ENCODE results near the gene GCC2. TPM values are rescaled to one million over a fixed set of nuclear protein-coding genes. Genes with fewer than 3 reads are reported as not detected.

The GCC2 gene
- total and polyA plus RNA-seq, 2 of the 13 experiments (the other 11 are each of a cell fraction or from before 2014, with no cell fraction given) = 17.6 to 22.5 TPM

DNA sequence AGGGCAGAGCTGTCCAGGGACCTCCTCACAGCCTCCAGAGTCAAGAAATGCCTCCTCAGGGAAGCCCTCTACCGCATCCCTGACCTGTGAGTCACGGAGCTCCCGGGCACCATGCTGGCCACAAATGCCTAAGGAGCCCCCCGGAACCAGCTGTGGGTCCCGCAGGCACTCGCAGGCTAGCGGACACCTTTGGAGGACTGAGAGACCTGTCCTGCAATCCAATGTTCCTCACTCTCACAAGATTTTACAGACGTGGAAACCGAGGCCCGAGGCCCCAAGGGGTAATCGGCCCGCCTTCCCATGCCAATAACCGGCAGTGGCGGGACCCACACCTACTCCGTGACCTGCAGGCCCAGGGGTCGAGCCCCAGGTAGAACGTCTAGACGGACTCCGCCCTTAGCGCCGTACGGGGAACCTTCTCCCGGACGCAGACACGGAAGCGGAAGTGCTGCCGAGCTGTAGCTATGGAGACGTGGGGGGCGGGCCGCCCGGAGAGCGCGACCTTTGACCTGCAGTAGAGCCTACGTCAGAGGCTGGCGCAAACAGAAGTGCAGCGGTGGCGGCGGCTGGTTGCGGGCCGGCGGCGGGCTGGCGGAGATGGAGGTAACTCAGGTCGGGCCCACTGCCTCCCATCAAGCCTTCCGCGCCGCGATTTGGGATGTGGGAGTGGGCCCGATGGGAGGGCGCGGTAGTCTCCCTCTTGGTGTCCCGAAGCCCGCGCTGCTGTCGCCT lies at the start of gene GCC2 (continued):
- TF ChIP-seq RARG (CRISPR knock-in tag; IDR thresholded peaks at IDR 0.05; ENCODE audit: low read depth) (no peak), SOX6 (IDR thresholded peaks at IDR 0.05) (no peak), SOX6 (CRISPR knock-in tag; IDR thresholded peaks at IDR 0.05) (peak; percentile 83), SRSF4 (IDR thresholded peaks at IDR 0.05; ENCODE audit: low read depth, low read length, poor library complexity, severe bottlenecking) (no peak), HMG20A (CRISPR knock-in tag; IDR thresholded peaks at IDR 0.05; ENCODE audit: borderline replicate concordance) (peak; percentile 10; the same call in 1 of the 2 replicates), U2AF1 (optimal IDR thresholded peaks at IDR 0.05; ENCODE audit: low read depth, low read length) (no peak), ZNF782 (CRISPR knock-in tag; IDR thresholded peaks at IDR 0.05; ENCODE audit: borderline replicate concordance) (peak; percentile 76; the same call in 1 of the 2 replicates), ZNF17 (CRISPR knock-in tag; IDR thresholded peaks at IDR 0.05) (no peak), TGIF2 (CRISPR knock-in tag; IDR thresholded peaks at IDR 0.05) (peak; percentile 61), PHB2 (IDR thresholded peaks at IDR 0.05; ENCODE audit: partially characterized antibody) (no peak)
- TF ChIP-seq, protein P1, sequence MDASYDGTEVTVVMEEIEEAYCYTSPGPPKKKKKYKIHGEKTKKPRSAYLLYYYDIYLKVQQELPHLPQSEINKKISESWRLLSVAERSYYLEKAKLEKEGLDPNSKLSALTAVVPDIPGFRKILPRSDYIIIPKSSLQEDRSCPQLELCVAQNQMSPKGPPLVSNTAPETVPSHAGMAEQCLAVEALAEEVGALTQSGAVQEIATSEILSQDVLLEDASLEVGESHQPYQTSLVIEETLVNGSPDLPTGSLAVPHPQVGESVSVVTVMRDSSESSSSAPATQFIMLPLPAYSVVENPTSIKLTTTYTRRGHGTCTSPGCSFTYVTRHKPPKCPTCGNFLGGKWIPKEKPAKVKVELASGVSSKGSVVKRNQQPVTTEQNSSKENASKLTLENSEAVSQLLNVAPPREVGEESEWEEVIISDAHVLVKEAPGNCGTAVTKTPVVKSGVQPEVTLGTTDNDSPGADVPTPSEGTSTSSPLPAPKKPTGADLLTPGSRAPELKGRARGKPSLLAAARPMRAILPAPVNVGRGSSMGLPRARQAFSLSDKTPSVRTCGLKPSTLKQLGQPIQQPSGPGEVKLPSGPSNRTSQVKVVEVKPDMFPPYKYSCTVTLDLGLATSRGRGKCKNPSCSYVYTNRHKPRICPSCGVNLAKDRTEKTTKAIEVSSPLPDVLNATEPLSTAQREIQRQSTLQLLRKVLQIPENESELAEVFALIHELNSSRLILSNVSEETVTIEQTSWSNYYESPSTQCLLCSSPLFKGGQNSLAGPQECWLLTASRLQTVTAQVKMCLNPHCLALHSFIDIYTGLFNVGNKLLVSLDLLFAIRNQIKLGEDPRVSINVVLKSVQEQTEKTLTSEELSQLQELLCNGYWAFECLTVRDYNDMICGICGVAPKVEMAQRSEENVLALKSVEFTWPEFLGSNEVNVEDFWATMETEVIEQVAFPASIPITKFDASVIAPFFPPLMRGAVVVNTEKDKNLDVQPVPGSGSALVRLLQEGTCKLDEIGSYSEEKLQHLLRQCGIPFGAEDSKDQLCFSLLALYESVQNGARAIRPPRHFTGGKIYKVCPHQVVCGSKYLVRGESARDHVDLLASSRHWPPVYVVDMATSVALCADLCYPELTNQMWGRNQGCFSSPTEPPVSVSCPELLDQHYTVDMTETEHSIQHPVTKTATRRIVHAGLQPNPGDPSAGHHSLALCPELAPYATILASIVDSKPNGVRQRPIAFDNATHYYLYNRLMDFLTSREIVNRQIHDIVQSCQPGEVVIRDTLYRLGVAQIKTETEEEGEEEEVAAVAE (CRISPR knock-in tag; IDR thresholded peaks at IDR 0.05; ENCODE audit: borderline replicate concordance) = 0 out of 2 replicates have a peak, but pooled peaks have one; percentile 18
- TF ChIP-seq, protein P2, sequence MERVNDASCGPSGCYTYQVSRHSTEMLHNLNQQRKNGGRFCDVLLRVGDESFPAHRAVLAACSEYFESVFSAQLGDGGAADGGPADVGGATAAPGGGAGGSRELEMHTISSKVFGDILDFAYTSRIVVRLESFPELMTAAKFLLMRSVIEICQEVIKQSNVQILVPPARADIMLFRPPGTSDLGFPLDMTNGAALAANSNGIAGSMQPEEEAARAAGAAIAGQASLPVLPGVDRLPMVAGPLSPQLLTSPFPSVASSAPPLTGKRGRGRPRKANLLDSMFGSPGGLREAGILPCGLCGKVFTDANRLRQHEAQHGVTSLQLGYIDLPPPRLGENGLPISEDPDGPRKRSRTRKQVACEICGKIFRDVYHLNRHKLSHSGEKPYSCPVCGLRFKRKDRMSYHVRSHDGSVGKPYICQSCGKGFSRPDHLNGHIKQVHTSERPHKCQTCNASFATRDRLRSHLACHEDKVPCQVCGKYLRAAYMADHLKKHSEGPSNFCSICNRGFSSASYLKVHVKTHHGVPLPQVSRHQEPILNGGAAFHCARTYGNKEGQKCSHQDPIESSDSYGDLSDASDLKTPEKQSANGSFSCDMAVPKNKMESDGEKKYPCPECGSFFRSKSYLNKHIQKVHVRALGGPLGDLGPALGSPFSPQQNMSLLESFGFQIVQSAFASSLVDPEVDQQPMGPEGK (CRISPR knock-in tag; IDR thresholded peaks at IDR 0.05) = peak; percentile 71
- TF ChIP-seq, protein P3, sequence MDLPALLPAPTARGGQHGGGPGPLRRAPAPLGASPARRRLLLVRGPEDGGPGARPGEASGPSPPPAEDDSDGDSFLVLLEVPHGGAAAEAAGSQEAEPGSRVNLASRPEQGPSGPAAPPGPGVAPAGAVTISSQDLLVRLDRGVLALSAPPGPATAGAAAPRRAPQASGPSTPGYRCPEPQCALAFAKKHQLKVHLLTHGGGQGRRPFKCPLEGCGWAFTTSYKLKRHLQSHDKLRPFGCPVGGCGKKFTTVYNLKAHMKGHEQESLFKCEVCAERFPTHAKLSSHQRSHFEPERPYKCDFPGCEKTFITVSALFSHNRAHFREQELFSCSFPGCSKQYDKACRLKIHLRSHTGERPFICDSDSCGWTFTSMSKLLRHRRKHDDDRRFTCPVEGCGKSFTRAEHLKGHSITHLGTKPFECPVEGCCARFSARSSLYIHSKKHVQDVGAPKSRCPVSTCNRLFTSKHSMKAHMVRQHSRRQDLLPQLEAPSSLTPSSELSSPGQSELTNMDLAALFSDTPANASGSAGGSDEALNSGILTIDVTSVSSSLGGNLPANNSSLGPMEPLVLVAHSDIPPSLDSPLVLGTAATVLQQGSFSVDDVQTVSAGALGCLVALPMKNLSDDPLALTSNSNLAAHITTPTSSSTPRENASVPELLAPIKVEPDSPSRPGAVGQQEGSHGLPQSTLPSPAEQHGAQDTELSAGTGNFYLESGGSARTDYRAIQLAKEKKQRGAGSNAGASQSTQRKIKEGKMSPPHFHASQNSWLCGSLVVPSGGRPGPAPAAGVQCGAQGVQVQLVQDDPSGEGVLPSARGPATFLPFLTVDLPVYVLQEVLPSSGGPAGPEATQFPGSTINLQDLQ (CRISPR knock-in tag; IDR thresholded peaks at IDR 0.05) = peak; percentile 74; the same call in 1 of the 2 replicates
- TF ChIP-seq, protein P4, sequence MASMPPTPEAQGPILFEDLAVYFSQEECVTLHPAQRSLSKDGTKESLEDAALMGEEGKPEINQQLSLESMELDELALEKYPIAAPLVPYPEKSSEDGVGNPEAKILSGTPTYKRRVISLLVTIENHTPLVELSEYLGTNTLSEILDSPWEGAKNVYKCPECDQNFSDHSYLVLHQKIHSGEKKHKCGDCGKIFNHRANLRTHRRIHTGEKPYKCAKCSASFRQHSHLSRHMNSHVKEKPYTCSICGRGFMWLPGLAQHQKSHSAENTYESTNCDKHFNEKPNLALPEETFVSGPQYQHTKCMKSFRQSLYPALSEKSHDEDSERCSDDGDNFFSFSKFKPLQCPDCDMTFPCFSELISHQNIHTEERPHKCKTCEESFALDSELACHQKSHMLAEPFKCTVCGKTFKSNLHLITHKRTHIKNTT (CRISPR knock-in tag; IDR thresholded peaks at IDR 0.05) = no peak
- TF ChIP-seq, protein P5, sequence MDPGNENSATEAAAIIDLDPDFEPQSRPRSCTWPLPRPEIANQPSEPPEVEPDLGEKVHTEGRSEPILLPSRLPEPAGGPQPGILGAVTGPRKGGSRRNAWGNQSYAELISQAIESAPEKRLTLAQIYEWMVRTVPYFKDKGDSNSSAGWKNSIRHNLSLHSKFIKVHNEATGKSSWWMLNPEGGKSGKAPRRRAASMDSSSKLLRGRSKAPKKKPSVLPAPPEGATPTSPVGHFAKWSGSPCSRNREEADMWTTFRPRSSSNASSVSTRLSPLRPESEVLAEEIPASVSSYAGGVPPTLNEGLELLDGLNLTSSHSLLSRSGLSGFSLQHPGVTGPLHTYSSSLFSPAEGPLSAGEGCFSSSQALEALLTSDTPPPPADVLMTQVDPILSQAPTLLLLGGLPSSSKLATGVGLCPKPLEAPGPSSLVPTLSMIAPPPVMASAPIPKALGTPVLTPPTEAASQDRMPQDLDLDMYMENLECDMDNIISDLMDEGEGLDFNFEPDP (CRISPR knock-in tag; conservative IDR thresholded peaks at IDR 0.05) = no peak
